Measurements from ENCODE around the gene ALOXE3.
"Not testable (repeated sequence)": the region's sequence is repeated elsewhere in the genome, so short reads cannot be mapped to it uniquely, and the experiment has no call there.

The ALOXE3 gene

GRCh38 chr17:8091033-8091687 lies 27.2 kb downstream of the ALOXE3 start:
- no peak for DNase-seq (ENCODE audit: low read depth)

- DNase-seq (ENCODE audit: low read depth) = no peak
Measured at GRCh38 chr17:8089728-8090127, 28.6 kb downstream of the ALOXE3 start.

- no peak for DNase-seq (ENCODE audit: low read depth)
Measured at GRCh38 chr17:8087952-8088230, 30.4 kb downstream of the ALOXE3 start.

- no peak for DNase-seq (ENCODE audit: low read depth)
Measured at GRCh38 chr17:8087075-8087951, 31.0 kb downstream of the ALOXE3 start, which contains the start of gene ALOX12B. TSS of gene ALOX12B (minus strand) at chr17:8087716. CDS start at chr17:8087442, 274 bp downstream.

- no peak for DNase-seq (ENCODE audit: low read depth)
Measured at GRCh38 chr17:8084250-8084649, 34.1 kb downstream of the ALOXE3 start.

GRCh38 chr17:8082292-8082691 lies 36.0 kb downstream of the ALOXE3 start:
- no peak for DNase-seq (ENCODE audit: low read depth)

GRCh38 chr17:8081876-8082275 lies 36.4 kb downstream of the ALOXE3 start:
- DNase-seq (ENCODE audit: low read depth) = no peak

GRCh38 chr17:8080799-8081219 lies 37.5 kb downstream of the ALOXE3 start:
- DNase-seq (ENCODE audit: low read depth) = no peak

GRCh38 chr17:8080208-8080798 lies 38.0 kb downstream of the ALOXE3 start:
- no peak for DNase-seq (ENCODE audit: low read depth)

- DNase-seq (ENCODE audit: low read depth) = peak; percentile 73
Measured at GRCh38 chr17:8079291-8080207, 38.8 kb downstream of the ALOXE3 start.

GRCh38 chr17:8077939-8078338 lies 40.4 kb downstream of the ALOXE3 start:
- not testable (repeated sequence) for DNase-seq (ENCODE audit: low read depth)

- no peak for DNase-seq (ENCODE audit: low read depth)
Measured at GRCh38 chr17:8076502-8077266, 41.6 kb downstream of the ALOXE3 start.

- DNase-seq (ENCODE audit: low read depth) = no peak
Measured at GRCh38 chr17:8075574-8076342, 42.6 kb downstream of the ALOXE3 start.

GRCh38 chr17:8075081-8075480 lies 43.2 kb downstream of the ALOXE3 start:
- DNase-seq (ENCODE audit: low read depth) = no peak

- DNase-seq (ENCODE audit: low read depth) = no peak
Measured at GRCh38 chr17:8074554-8074953, 43.8 kb downstream of the ALOXE3 start.

- DNase-seq (ENCODE audit: low read depth) = peak; percentile 84
Measured at GRCh38 chr17:8073627-8074484, 44.5 kb downstream of the ALOXE3 start.

GRCh38 chr17:8072729-8073461 lies 45.4 kb downstream of the ALOXE3 start:
- peak; percentile 18 for DNase-seq (ENCODE audit: low read depth)

GRCh38 chr17:8072341-8072728 lies 46.0 kb downstream of the ALOXE3 start:
- DNase-seq (ENCODE audit: low read depth) = no peak

GRCh38 chr17:8071496-8071895 lies 46.8 kb downstream of the ALOXE3 start:
- DNase-seq (ENCODE audit: low read depth) = no peak

All from stimulated activated CD4-positive, alpha-beta T cell treated with anti-CD3 and anti-CD28 coated beads, Interleukin-2, amount 100 ng/mL, for 4 hours (primary cell).